ENCODE data around the gene XYLB.

- TF ChIP-seq CTCF (IDR thresholded peaks at IDR 0.05): no peak
- no peak for TF ChIP-seq EZH2 (IDR thresholded peaks at IDR 0.05)
- no peak for TF ChIP-seq EZH2phosphoT487 (IDR thresholded peaks at IDR 0.05)
Observed at GRCh38 chr3:38459499-38460048, 113.0 kb downstream of the XYLB start.

All from neural progenitor cell (in vitro differentiated cells).